RWPE2 (cell line): ENCODE data around the gene PLEKHM3.

ENCODE experiments used
- ATAC-seq: fragments of 200-7000 bp; cut with Tn5 transposase; 3 replicates; pipeline ENCODE4 v1.9.1; 2021; ENCODE audit warnings: low read depth
- DNase-seq: peaks from one replicate; pipeline ENCODE4 v3.0.0-alpha.2; 2020; ENCODE audit warnings: low spot score
- H3K27ac ChIP-seq: fragments of 450-650 bp; 2 replicates; pipeline ENCODE4 v1.5.1; 2017; ENCODE audit warnings: mild to moderate bottlenecking; ENCODE audit not compliant: poor library complexity, severe bottlenecking
- H3K27me3 ChIP-seq: fragments of 250-450 bp; sonication (Bioruptor Pico); 2 replicates; pipeline ENCODE4 v1.5.1; 2021; ENCODE audit warnings: mild to moderate bottlenecking, moderate library complexity; ENCODE audit not compliant: insufficient read depth, poor library complexity, severe bottlenecking
- H3K36me3 ChIP-seq: fragments of 250-450 bp; sonication (Bioruptor Pico); 2 replicates; pipeline ENCODE4 v1.5.1; 2020; ENCODE audit warnings: low read depth, mild to moderate bottlenecking, moderate library complexity
- H3K4me1 ChIP-seq: fragments of 250-450 bp; sonication (Bioruptor Pico); 2 replicates; pipeline ENCODE4 v1.5.1; 2021; ENCODE audit warnings: mild to moderate bottlenecking, moderate library complexity; ENCODE audit not compliant: insufficient read depth, poor library complexity, severe bottlenecking
- H3K4me3 ChIP-seq: fragments of 250-450 bp; sonication (Bioruptor Pico); 2 replicates; pipeline ENCODE4 v1.5.1; 2021; ENCODE audit warnings: mild to moderate bottlenecking, moderate library complexity; ENCODE audit not compliant: severe bottlenecking
- H3K9me3 ChIP-seq: fragments of 250-450 bp; sonication (Bioruptor Pico); 2 replicates; pipeline ENCODE4 v1.5.1; 2021; ENCODE audit warnings: mild to moderate bottlenecking, moderate library complexity; ENCODE audit not compliant: severe bottlenecking
- CTCF ChIP-seq: fragments of 450-650 bp; IDR thresholded peaks from one replicate; pipeline ENCODE4 v1.5.1; 2017; ENCODE audit warnings: mild to moderate bottlenecking, moderate library complexity; ENCODE audit not compliant: poor library complexity, severe bottlenecking

PLEKHM3 gene

DNA sequence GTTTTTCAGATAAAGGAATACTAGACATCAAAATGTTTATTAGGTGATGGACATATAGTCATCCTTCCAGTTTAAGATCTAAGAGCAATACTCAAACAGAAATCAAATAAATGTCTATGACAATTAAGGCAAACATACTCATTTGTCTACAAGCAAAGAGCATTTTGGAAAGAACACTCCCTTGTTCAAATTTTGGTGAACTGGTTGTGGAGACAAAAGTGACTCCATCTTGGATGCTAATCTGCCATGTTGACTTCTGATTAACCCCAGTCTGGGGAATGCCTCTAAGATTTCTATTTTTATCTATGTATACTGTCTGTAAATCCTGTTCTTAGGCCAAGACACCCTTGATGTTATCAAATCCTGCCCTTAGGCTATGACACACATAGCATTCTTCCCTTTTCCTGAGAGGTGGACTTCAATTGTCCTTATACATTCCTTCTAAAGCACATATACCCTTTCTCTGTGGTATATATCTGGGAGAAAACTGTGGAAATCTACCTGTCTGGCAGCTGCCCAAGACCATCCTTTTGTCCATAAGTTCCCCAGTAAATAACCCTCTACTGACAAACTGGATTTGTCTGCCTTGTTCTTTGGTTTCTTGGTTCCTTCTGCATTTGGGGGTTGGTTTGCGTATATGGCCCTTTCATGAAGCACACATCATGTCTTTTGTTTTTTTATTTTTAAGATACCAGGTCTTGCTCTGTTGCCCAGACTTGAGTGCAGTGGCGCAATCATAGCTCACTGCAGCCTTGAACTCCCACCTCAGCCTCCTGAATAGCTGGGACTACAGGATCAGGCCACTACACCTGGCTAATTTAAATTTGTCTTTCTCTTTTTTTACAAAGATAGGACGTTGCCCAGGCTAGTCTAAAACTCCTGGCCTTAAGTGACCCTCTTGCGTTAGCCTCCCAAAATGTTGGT lies 12.5 kb upstream of the PLEKHM3 start:
- no peak for DNase-seq
- H3K27me3 ChIP-seq = no peaks in the 10 kb centered on the region
- no peak overlapping the region for H3K4me3 ChIP-seq
- no peak for ATAC-seq
- no peak overlapping the region for H3K27ac ChIP-seq
- H3K36me3 ChIP-seq = no peaks in the 10 kb centered on the region
- no peak for TF ChIP-seq CTCF
- no peaks in the 10 kb centered on the region for H3K4me1 ChIP-seq
- no peaks in the 10 kb centered on the region for H3K9me3 ChIP-seq

DNA sequence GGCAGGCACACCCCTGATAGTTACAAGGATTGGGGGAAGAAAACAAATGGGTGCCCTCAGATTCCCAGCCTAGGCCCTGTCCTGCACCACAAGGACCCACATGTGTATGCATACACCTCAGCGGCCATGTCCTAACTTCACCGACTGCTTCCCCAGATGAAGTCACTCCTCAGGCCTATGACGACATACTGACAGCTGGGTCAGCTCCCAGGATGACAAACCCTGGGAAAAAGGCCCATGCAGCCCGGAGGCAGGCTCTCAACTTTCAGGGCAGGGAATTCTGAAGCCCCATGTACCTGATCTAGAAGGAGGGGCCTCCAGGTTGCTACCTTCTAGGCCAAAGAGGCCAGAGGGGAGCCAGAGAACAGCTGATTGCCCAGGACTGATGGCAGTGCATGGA lies 11.0 kb upstream of the PLEKHM3 start:
- ATAC-seq (no peak), DNase-seq (no peak)
- H3K4me3 ChIP-seq = no peak overlapping the region
- no peak overlapping the region for H3K27ac ChIP-seq
- H3K36me3 ChIP-seq = no peaks in the 10 kb centered on the region
- TF ChIP-seq CTCF = no peak
- H3K27me3 ChIP-seq = no peaks in the 10 kb centered on the region
- H3K9me3 ChIP-seq = no peaks in the 10 kb centered on the region
- no peaks in the 10 kb centered on the region for H3K4me1 ChIP-seq

- no peak overlapping the region for H3K4me3 ChIP-seq
- no peaks in the 10 kb centered on the region for H3K27me3 ChIP-seq
- DNase-seq (no peak), ATAC-seq (no peak)
- no peaks in the 10 kb centered on the region for H3K36me3 ChIP-seq
- H3K27ac ChIP-seq = no peak overlapping the region
- H3K9me3 ChIP-seq = no peaks in the 10 kb centered on the region
- no peaks in the 10 kb centered on the region for H3K4me1 ChIP-seq
- peak; percentile 44 for TF ChIP-seq CTCF
Observed at GRCh38 chr2:208034503-208035140, 9.3 kb upstream of the PLEKHM3 start.

GRCh38 chr2:208033701-208034502 lies 8.6 kb upstream of the PLEKHM3 start:
- H3K9me3 ChIP-seq = no peaks in the 10 kb centered on the region
- no peaks in the 10 kb centered on the region for H3K4me1 ChIP-seq
- H3K27me3 ChIP-seq = no peaks in the 10 kb centered on the region
- ATAC-seq (peak; percentile 93), DNase-seq (no peak)
- H3K36me3 ChIP-seq = no peaks in the 10 kb centered on the region
- peak; percentile 74 for TF ChIP-seq CTCF
- no peak overlapping the region for H3K4me3 ChIP-seq
- H3K27ac ChIP-seq = no peak overlapping the region
